ENCODE results near the gene RTL1.

- TF ChIP-seq CTCF (IDR thresholded peaks at IDR 0.05; ENCODE audit: low read depth, low read length, poor library complexity, severe bottlenecking) (no peak), EZH2phosphoT487 (IDR thresholded peaks at IDR 0.05; ENCODE audit: borderline replicate concordance, low read length) (no peak)
These were observed 27.5 kb downstream of the RTL1 start for GRCh38 chr14:100875861-100876590.

All from DOHH2 (cell line).